WTC11 (cell line): ENCODE measurements around the gene SOX6. TPM values are rescaled to one million over a fixed set of nuclear protein-coding genes. Genes with fewer than 3 reads are reported as not detected.

Experiments
- ATAC-seq: fragments of 200-7000 bp; cut with Tn5 transposase; 2 replicates; pipeline ENCODE4 v1.10.0; 2021; ENCODE audit warnings: mild to moderate bottlenecking, moderate library complexity
- CTCF ChIA-PET: fragments of 300-600 bp; sonication (Branson Sonifier 250); formaldehyde crosslinking; loops from one replicate; lab custom pipeline; 2021; ENCODE audit warnings: antibody characterized with exemption; lab: Charles Lee
- POLR2A ChIA-PET: fragments of 350-600 bp; sonication (Branson Sonifier 250); formaldehyde crosslinking; loops from one replicate; lab custom pipeline; 2021; ENCODE audit warnings: antibody characterized with exemption; lab: Charles Lee
- DNase-seq: peaks from one replicate; pipeline ENCODE4 v3.0.0; 2021; ENCODE audit warnings: low spot score
- H3K27ac Mint-ChIP-seq: 2 replicates; pipeline ENCODE4 v1.8.0; 2021; ENCODE audit warnings: mixed read lengths
- H3K27me3 Mint-ChIP-seq: 2 replicates; pipeline ENCODE4 v1.8.0; 2021; ENCODE audit warnings: low read depth, mild to moderate bottlenecking, moderate library complexity, mixed read lengths
- H3K36me3 Mint-ChIP-seq: 2 replicates; pipeline ENCODE4 v1.8.0; 2021; ENCODE audit warnings: mixed read lengths
- H3K4me1 Mint-ChIP-seq: 2 replicates; pipeline ENCODE4 v1.8.0; 2022; ENCODE audit warnings: mixed read lengths
- H3K4me3 Mint-ChIP-seq: 2 replicates; pipeline ENCODE4 v1.8.0; 2021; ENCODE audit warnings: mild to moderate bottlenecking, moderate library complexity, mixed read lengths
- H3K9me3 Mint-ChIP-seq: 2 replicates; pipeline ENCODE4 v1.8.0; 2021; ENCODE audit warnings: mixed read lengths
- AR ChIP-seq: fragments of 250-450 bp; sonication (Bioruptor Pico); IDR thresholded peaks from 2 replicates; pipeline ENCODE4 v1.9.0; 2021; ENCODE audit warnings: mild to moderate bottlenecking
- ESRRA ChIP-seq: sonication (generic); formaldehyde crosslinking; IDR thresholded peaks from 2 replicates; pipeline ENCODE4 v1.8.1; 2022; ENCODE audit warnings: mild to moderate bottlenecking, missing genetic modification reagents, borderline replicate concordance
- FOXK1 ChIP-seq: sonication (generic); formaldehyde crosslinking; IDR thresholded peaks from 2 replicates; pipeline ENCODE4 v1.8.0; 2022; ENCODE audit warnings: mild to moderate bottlenecking, moderate library complexity, missing genetic modification reagents
- FOXP1 ChIP-seq: sonication (generic); formaldehyde crosslinking; IDR thresholded peaks from 2 replicates; pipeline ENCODE4 v1.8.0; 2022; ENCODE audit warnings: missing genetic modification reagents, mild to moderate bottlenecking, moderate library complexity, borderline replicate concordance
- IRF1 ChIP-seq: sonication (generic); formaldehyde crosslinking; IDR thresholded peaks from 2 replicates; pipeline ENCODE4 v1.8.0; 2023; ENCODE audit warnings: missing genetic modification reagents
- NFYB ChIP-seq: sonication (generic); formaldehyde crosslinking; conservative IDR thresholded peaks from 2 replicates; pipeline ENCODE4 v1.8.0; 2022; ENCODE audit warnings: low read depth, missing genetic modification reagents
- NR2C2 ChIP-seq: sonication (generic); formaldehyde crosslinking; IDR thresholded peaks from 2 replicates; pipeline ENCODE4 v1.8.0; 2022; ENCODE audit warnings: mild to moderate bottlenecking, missing genetic modification reagents
- OVOL2 ChIP-seq: fragments of 250-450 bp; sonication (Bioruptor Pico); IDR thresholded peaks from 2 replicates; pipeline ENCODE4 v1.9.0; 2021; ENCODE audit warnings: mild to moderate bottlenecking, borderline replicate concordance
- PRDM15 ChIP-seq: sonication (generic); formaldehyde crosslinking; IDR thresholded peaks from 2 replicates; pipeline ENCODE4 v1.8.0; 2022; ENCODE audit warnings: missing genetic modification reagents
- RORB ChIP-seq: fragments of 250-450 bp; sonication (Bioruptor Pico); IDR thresholded peaks from 2 replicates; pipeline ENCODE4 v1.9.0; 2021; ENCODE audit warnings: mild to moderate bottlenecking
- SOX15 ChIP-seq: fragments of 250-450 bp; sonication (Bioruptor Pico); IDR thresholded peaks from 2 replicates; pipeline ENCODE4 v1.9.0; 2021; ENCODE audit warnings: mild to moderate bottlenecking
- TCF7 ChIP-seq: sonication (generic); formaldehyde crosslinking; IDR thresholded peaks from 2 replicates; pipeline ENCODE4 v1.8.0; 2022; ENCODE audit warnings: mild to moderate bottlenecking, low read depth, missing genetic modification reagents, moderate library complexity
- TEAD4 ChIP-seq: sonication (generic); formaldehyde crosslinking; IDR thresholded peaks from 2 replicates; pipeline ENCODE4 v1.8.0; 2022; ENCODE audit warnings: mild to moderate bottlenecking, missing genetic modification reagents
- ZNF232 ChIP-seq: sonication (generic); formaldehyde crosslinking; IDR thresholded peaks from 2 replicates; pipeline ENCODE4 v1.8.0; 2022; ENCODE audit warnings: mild to moderate bottlenecking, missing genetic modification reagents
- ZNF263 ChIP-seq: sonication (generic); formaldehyde crosslinking; IDR thresholded peaks from 2 replicates; pipeline ENCODE4 v1.8.1; 2022; ENCODE audit warnings: low read depth, mild to moderate bottlenecking, moderate library complexity, missing genetic modification reagents
- ZNF396 ChIP-seq: fragments of 250-450 bp; sonication (Bioruptor Pico); IDR thresholded peaks from 2 replicates; pipeline ENCODE4 v1.8.0; 2021; ENCODE audit warnings: mild to moderate bottlenecking, moderate library complexity, borderline replicate concordance
- total RNA-seq: library from RNA; stranded (reverse); gene quantifications from 3 replicates; pipeline ENCODE4 v1.2.3, GENCODE V29; 2021
- TF ChIP-seq, protein P1 (sequence below): sonication (generic); formaldehyde crosslinking; IDR thresholded peaks from 2 replicates; pipeline ENCODE4 v1.8.1; 2023; ENCODE audit warnings: mild to moderate bottlenecking, moderate library complexity, missing genetic modification reagents
- TF ChIP-seq, protein P2 (sequence below): sonication (generic); formaldehyde crosslinking; conservative IDR thresholded peaks from 2 replicates; pipeline ENCODE4 v1.8.1; 2023; ENCODE audit warnings: mild to moderate bottlenecking, low read depth, missing genetic modification reagents, moderate library complexity

SOX6 gene
- total RNA-seq, 1 experiment from 2014 or later, result 0.13 TPM

GRCh38 chr11:16089481-16089880 lies 266.9 kb downstream of the SOX6 start (continued):
- TF ChIP-seq PRDM15 (CRISPR knock-in tag) (no peak), NFYB (no peak)

GRCh38 chr11:16088774-16089173 lies 267.6 kb downstream of the SOX6 start:
- CTCF ChIA-PET, result no interaction called here
- ATAC-seq (no peak), DNase-seq (no peak)
- Mint-ChIP-seq H3K36me3 (no peaks in the 10 kb centered on the region), H3K9me3 (no peaks in the 10 kb centered on the region), H3K4me1 (peaks cover 4% of the 10 kb centered on the region), H3K27ac (no peak overlapping the region), H3K4me3 (no peak overlapping the region), H3K27me3 (no peaks in the 10 kb centered on the region)
- POLR2A ChIA-PET, result no interaction called here
- TF ChIP-seq ESRRA (CRISPR knock-in tag) (no peak), TEAD4 (CRISPR knock-in tag) (no peak), ZNF232 (no peak), AR (no peak), NR2C2 (CRISPR knock-in tag) (no peak), TCF7 (no peak), FOXP1 (CRISPR knock-in tag) (no peak)
- TF ChIP-seq, protein P1, sequence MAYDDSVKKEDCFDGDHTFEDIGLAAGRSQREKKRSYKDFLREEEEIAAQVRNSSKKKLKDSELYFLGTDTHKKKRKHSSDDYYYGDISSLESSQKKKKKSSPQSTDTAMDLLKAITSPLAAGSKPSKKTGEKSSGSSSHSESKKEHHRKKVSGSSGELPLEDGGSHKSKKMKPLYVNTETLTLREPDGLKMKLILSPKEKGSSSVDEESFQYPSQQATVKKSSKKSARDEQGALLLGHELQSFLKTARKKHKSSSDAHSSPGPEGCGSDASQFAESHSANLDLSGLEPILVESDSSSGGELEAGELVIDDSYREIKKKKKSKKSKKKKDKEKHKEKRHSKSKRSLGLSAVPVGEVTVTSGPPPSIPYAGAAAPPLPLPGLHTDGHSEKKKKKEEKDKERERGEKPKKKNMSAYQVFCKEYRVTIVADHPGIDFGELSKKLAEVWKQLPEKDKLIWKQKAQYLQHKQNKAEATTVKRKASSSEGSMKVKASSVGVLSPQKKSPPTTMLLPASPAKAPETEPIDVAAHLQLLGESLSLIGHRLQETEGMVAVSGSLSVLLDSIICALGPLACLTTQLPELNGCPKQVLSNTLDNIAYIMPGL (CRISPR knock-in tag), result no peak
- TF ChIP-seq, protein P2, sequence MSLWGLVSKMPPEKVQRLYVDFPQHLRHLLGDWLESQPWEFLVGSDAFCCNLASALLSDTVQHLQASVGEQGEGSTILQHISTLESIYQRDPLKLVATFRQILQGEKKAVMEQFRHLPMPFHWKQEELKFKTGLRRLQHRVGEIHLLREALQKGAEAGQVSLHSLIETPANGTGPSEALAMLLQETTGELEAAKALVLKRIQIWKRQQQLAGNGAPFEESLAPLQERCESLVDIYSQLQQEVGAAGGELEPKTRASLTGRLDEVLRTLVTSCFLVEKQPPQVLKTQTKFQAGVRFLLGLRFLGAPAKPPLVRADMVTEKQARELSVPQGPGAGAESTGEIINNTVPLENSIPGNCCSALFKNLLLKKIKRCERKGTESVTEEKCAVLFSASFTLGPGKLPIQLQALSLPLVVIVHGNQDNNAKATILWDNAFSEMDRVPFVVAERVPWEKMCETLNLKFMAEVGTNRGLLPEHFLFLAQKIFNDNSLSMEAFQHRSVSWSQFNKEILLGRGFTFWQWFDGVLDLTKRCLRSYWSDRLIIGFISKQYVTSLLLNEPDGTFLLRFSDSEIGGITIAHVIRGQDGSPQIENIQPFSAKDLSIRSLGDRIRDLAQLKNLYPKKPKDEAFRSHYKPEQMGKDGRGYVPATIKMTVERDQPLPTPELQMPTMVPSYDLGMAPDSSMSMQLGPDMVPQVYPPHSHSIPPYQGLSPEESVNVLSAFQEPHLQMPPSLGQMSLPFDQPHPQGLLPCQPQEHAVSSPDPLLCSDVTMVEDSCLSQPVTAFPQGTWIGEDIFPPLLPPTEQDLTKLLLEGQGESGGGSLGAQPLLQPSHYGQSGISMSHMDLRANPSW (CRISPR knock-in tag), result no peak

- no peak overlapping the region for H3K4me3 Mint-ChIP-seq
- H3K9me3 Mint-ChIP-seq, result no peaks in the 10 kb centered on the region
- ChIA-PET POLR2A (no interaction called here), CTCF (no interaction called here)
- no peaks in the 10 kb centered on the region for H3K27me3 Mint-ChIP-seq
- peaks cover 4% of the 10 kb centered on the region for H3K4me1 Mint-ChIP-seq
- H3K36me3 Mint-ChIP-seq, result no peaks in the 10 kb centered on the region
- H3K27ac Mint-ChIP-seq, result no peak overlapping the region
- ATAC-seq, result no peak
- DNase-seq, result no peak
- TF ChIP-seq FOXK1 (CRISPR knock-in tag) (no peak), AR (no peak), OVOL2 (CRISPR knock-in tag) (no peak), SOX15 (no peak), ZNF263 (CRISPR knock-in tag) (no peak), IRF1 (CRISPR knock-in tag) (no peak), RORB (CRISPR knock-in tag) (no peak), ZNF396 (CRISPR knock-in tag) (no peak)
- TF ChIP-seq, protein P1 (CRISPR knock-in tag), result no peak
Measured at GRCh38 chr11:16087886-16088285, 268.5 kb downstream of the SOX6 start.
